SK-N-DZ (cell line): ENCODE data around the gene ANTXR1.
"Not testable (repeated sequence)": the region's sequence is repeated elsewhere in the genome, so short reads cannot be mapped to it uniquely, and the experiment has no call there.

ENCODE experiments used
- DNase-seq: peaks from one replicate; pipeline ENCODE4 v3.0.0-alpha.2; 2015; ENCODE audit warnings: low spot score

ANTXR1 gene

DNA sequence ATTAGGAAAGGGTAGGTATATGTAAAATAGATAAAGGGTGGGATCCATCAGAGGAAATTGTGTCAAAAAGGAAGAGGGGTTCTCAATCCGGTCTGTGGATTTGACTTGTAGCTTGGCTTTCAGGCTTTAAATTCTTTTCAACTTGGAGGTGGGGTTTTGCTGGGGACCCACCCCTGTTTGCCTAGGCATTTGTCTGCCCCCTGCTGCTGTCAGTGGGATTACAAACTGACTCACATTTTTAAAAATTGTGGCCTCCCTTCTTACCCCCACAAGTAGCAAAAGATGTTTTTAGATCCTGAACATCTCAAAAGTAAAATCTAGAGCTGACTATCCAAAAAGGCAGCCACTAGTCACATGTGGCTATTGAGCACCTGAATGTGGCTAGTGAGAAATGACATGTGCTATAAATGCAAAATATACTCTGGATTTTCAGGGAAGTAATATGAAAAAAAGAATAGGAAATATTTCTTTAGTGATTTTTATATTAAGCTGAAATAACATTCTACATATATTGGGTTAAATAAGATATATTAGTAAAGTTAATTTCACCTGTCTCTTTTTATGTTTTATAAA lies 195.1 kb downstream of the ANTXR1 start:
- no peak for DNase-seq

DNA sequence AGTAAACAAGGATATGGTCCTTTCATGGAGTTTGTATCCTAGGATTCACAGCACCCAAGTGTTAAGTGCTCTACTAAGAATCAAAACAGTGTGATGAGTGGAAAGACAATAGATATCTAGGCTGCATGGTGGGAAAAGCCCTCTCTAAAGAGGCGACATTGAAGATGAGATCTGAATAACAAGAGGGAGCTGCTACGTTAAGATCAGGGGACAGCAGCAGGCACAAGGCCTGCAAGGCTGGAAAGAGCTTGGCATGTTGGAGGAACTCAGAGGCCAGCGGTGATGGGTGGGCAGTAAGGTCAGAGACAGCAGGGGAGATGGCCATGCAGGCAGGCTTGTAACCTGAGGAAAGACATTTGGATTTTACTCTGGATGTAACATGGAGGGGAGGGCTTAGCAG lies 196.5 kb downstream of the ANTXR1 start:
- DNase-seq: no peak

DNA sequence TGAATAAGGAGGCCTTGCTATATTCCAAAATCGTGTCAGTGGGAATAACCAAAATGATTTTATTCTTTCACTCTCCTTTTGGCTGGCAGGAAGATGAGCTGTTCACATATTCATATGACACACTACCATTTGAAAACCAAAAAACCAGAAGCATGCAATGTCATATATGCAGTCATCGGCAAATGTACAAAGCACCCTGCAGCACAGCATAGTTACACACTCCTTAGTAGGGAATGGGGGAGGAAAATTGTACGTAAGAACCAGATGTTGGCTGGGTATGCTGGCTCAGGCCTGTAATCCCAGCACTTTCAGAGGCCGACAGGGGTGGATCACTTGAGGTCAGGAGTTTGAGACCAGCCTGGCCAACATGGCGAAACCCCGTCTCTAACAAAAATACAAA lies 197.4 kb downstream of the ANTXR1 start:
- no peak for DNase-seq

DNA sequence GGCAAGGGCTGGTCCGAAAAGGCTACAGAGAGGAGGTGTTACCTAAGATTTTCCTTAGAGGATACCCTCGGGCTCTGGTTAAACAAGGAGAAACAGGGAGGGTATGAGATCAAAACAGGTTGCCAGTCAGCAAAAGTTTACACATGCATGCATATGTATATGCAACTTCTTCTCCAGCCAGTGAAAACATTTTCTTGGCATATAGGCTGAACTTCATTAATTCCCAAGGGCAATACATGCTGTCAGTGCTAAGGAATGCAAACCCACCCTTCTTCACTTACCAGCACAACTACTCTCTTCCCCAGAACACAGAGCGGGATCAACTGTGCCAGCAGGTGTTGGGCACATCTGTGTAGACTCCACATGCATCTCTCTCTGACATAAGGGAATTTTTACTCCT lies 198.1 kb downstream of the ANTXR1 start:
- no peak for DNase-seq

DNA sequence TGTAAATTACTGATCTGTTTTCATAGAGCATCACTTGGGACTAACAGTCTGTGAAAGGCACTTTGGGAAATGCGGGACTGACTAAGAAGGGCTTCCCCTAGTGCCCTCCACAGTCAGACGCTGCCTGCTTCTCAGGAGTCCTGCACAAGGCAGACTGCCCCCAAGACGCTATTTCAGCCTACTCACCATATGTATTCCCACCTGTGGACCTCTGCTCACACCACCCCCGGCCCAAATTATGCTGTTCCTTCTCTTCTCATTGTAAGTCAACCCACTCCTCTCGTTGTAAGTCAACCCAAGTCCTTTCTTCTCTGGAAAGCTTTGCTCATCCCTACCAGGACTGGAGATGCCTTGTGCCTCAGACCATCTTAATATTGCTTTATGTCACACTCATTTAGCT lies 198.7 kb downstream of the ANTXR1 start:
- DNase-seq: no peak

DNA sequence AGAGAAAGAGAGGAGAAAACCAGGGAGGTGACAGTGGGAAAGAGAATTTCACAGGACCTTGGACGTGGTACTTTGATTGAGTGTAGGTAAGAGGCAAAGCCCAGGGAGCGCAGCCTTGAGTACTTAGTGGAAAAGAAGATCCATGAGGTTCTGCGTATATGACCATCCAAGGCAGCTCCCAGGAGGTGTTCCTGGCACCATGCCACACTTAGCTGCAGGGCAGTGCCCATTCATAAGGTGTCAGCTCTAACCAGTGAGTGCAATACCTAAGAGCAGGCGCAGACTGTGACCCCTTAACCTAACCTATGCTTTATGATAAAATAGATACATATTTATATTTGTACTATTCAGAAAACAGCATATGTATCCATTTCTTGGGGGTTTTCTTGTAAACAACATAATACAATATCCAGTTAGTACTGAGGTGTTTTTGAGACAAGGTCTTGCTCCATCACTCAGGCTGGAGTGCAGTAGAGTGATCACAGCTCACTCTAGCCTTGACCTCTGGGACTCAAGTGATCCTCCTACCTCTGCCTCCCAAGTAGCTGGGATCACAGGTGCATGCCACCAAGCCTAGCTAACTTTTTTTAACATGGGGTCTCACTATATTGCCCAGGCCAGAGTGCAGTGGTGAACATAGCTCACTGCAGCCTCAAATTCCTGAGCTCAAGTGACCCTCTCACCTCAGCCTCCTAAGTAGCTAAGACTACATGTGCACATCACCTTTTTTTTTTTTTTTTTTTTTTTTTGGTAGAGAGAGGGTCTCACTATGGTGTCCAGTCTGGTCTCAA lies 199.5 kb downstream of the ANTXR1 start:
- DNase-seq: no peak

DNA sequence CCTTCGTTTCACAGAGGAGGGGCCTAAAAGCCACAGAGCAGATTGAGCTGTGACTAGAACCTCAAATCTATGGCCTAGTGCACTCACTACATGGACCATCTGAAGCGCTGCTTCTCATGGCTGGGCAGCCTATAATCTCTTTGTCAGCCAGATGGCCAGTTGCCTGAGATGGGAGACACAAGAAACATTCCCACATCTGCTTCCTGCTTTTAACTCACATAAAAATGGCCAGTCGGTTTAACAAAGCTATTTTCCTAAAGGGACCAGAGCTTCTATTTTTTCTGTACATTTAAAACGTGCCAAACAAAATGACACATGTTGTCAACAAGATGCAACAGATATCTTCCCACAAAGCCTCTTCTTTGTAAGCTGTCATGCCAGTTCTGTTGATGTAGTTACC lies 200.2 kb downstream of the ANTXR1 start:
- DNase-seq: no peak

DNA sequence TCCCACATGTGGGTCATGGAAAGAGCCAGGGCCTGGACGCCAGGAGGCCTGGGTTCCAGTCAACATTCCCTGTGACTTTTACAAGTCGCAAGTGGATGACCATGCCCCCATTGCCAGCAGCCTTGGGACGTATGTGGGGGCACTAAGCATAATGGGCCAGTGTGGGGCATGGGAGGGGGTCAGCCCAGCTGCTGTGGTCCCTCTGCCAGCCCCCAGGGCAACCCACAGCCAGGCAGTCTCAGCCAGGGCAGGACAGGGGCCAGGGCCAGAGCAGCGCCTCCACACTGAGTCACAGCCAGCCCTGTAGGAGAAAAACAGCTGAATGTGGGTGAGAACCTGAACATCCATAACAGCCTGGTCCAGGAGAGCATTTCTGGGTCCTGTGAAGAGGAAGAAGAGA lies 200.8 kb downstream of the ANTXR1 start:
- DNase-seq: no peak

DNA sequence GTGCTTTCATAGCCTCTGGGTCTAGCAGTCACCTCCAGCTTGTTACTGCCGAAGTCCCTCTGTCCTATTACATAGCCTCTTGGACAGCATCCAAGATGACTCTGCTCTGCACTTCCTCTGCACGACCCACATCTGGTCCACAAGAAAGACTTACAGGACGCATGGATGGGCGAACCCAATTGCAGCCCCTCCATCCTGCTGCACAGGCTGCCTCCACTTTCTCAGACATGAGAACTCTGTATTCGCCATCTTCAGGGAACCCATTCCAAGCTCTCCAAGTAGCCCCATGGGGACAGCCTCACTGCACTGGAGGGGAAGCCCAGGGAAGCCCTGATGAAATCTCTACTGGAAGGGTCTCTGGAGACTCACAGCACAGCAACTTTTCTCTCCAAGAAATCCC lies 201.9 kb downstream of the ANTXR1 start:
- no peak for DNase-seq

DNA sequence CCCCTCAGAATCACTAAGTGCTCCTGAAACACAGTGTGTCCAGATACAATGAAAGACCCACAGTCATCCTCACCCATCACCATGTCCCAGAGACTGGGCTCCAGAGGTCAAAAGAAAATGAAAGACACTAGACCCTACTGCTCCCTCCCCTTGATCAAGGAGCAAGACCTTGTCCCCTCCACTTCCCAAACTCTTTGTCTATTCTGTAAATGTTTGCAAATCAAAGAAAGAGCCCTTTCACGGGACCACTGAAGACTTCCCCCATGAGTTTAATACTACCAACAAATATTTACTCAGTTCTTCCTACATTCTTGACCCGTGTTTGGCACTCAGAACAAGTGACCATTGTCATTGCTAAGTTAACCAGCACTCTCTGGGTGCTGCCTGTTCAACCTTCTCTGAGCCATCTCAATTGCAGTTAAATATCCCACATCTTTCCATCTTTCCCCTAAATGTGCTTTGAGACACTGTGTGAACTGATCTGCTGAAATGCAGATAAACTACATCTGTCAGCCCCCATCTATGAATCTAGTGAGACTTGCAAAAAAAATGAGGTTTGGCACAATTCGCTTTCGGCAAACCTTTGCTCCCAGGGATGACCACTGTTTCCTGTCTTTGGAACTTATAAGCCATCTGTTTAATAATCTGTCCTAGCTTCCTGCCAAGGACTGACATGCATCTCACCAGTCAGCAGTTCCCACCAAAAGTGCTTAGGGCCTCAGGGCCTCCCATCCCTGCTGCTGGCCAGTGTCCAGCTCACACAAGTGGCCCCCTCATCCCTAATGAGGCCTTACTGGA lies 203.8 kb downstream of the ANTXR1 start:
- DNase-seq: no peak

DNA sequence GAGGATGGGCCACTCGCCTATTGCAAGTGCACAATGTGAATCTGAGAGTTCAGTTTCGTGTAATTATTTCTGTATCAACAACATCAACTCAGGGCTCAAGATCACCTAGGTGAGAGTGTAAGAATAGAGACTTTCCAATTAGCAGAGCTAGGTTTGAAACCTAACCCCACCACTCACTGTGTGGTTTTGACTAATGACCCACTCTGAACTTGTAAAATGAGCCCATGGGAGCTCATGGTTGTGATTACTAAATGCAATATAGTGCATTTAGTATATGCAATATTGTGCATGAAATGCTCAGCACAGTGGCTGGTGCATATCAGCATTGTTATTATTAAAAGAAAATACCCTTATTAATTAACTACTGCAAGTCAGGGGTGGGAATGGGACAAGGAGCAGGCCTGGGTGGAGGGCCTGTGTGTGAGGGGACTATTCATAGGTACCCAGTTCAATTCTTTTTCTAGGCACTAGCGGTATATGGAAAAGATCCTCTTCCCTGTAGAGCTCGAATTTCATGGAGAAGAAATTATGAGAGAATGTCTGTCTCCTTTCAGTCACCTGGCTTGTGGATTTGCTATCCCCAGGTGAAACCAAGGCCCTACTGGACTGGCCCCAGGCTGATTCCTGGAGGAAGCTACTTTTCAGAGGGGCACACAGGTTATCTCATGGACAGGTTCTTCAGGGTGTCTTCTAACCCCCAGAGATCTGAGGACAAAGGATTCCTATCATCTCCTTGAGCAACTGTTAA lies 204.5 kb downstream of the ANTXR1 start:
- DNase-seq: no peak

DNA sequence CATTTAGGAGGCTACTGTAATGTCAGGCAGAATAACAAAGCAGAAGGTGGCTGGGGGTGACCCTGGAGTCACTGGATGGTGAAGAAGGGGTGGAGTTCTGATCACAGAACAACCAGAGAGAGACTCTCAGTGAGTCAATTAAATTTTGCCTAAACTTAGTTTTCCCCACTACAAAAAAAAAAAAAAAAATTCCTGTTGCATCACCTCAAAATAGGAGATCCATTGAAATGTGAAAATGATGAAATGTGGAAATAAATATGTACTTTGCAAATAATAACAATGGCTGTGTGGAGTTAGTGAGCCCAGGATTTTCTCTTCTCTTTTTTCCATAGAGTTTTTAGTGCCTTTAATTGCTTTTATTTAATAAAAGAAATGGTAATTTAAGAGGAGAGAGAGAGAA lies 208.5 kb downstream of the ANTXR1 start:
- DNase-seq: no peak

DNA sequence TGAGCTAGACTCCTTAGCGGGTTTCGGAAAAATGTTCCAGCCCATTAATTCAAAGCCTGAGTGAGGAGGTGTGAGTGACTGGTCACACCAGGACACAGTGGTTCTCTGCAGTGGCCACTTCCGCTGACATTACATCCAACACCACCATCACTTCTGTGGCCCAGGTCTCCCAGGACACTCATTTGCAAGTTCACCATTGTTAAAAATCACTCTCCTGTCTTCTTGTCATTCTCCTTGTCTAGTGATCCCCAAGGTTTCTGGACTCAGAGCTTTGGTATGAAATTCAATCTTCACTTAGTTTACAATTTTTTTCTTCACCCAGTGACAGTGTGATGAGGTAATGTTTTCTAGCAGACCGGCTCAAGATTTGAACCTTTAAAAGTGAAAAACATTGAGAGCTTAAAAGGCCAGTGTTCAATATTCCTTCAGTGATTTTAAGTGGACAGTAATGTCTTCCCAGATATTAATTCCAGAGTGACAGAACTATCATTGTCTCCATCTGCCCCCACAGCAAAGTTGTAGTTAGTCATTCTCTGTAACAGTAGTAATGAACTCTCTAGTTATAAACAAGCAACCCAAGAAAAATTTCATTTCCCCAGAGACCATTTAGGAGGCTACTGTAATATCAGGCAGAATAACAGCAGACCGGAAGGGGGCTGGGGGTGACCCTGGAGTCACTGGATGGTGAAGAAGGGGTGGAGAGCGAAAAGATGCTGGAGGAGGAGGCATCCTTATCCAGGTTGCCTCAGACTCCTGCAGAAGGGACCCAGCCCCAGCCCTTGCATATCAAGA lies 209.2 kb downstream of the ANTXR1 start:
- no peak for DNase-seq

DNA sequence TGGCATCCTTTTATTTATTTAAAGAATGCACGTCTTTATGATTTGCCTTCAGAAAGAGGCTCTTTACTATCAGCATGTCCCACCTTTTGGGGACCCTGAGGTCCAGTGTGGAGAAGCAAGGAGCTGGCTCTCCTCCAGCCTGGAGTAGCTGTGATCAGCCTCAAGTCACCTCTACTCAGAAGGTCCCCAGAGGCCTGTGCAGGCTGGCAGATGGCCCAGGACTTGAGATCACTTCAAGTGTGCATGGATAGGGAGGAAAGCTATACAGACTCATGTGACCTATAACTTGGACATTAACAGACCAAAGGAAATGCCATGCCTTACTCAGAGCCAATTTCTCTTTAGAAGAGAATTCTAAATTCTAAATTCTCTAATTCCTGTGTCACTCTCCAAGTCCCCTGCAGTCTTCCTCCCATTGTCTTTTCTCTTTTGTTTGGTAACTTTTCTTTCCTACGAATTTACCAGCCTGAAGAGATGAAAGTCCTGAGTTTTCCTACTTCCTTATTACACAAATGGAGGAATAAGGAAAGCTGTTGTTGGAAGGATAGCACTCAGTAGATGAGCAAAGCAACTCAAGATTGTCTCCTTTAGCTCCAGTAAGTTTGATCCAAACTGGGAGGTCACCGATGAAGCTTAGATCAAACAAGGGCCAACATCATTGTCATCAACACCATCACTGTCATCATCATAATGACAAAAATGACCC lies 210.1 kb downstream of the ANTXR1 start:
- no peak for DNase-seq

DNA sequence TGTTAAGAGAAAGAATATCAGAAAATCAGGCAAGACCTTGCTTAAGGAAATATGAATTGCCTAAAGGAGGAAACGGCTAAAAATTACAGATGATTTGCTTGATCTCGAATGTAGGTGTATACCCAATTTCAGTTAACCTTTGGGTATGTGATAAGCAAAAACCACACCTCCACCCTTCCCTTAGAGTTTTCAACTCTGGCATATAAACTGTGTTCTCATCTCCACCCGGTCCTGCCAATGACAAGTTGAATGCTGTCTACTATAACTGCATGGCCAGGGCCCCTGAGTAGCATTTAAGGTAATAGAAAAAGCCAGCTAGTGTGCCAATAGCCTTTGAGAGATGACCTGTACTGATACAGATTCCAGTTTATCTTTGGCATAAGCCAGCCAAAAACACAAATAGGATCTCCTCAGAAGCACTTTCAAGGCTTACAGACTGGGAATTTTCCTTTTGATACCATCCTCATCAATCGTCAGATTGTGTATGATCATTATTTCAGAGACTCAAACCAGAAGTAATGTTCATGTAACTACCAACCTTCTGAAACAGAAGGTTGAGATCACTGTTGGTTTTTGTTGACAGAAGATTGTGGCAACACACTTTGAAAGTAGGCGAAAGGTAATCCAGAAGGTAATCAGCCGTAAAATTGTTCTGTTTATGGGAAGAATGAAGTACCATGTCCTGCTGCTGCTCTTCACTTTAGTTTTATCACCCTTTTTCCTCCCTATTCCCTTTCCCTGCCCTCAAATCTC lies 211.0 kb downstream of the ANTXR1 start:
- DNase-seq: no peak

DNA sequence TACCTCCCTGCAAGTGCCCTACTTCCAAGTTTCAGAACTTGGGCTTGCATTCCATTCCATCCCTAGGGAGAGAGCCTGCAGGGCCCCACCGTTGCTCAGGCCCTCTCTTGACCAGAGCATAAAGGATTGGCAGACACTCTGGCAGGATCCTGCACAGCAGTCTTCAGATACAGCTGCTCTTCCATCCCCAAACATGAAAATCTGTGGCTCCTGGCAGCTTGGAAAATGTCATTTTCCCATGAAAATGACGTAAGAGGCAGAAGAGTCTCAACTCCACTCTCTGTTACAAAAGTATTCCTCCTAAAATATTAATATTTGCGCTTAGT lies 211.5 kb downstream of the ANTXR1 start:
- no peak for DNase-seq

DNA sequence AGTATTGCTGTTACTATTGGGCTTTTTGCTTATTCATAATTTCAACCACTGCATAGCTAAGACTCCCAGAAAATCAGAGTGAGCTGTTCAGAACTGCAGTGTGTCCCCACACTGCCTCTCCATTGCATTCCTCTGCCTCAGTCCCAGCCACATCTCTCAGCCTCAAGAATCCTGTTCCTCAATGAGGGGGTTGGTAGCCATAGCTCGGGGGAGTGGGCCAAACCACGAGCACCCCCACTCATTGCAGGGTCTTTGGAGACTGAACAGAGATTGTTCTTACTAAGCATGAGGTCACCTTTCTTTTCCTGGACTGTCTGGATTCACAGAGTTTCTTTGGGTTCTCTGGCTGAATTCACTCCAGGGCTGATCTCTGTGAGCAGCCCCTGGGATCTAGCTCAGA lies 213.0 kb downstream of the ANTXR1 start:
- no peak for DNase-seq

DNA sequence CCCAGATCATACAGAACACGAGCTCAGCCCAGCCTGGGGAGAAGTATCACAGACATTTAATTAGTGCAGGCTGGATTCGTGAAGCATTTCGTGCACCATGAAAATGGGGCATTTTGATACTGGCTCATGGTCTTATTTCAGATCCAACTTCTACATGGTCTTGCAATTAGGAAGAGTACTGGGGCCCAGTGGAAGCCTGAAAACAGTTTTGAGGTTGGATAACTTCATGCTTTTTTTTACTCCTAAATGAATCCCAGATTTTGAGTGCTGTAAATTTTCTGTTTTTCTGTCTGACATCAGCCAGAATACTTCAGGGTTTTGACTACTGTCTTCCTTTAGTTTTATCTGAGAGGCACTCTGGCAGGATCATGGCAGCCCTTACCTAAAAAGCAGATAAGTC lies 213.9 kb downstream of the ANTXR1 start:
- no peak for DNase-seq

DNA sequence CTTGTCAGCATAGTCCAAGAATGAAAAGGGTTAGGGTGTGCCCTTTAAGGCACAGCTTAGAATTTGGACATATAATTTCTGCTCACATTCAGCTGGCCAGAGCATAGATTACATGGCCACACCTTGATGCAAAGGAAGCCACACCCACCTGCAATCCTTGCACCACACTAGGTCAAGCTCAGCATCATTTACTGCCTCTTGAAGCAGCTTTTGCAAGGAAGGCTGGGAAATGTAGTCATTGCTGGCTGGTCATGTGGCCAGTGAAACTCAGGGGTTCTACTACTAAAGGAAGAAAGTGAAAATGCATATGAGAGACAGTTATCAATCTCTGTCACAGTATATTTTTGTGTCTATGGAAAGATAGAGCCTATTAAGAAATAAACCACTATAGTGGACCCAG lies 214.7 kb downstream of the ANTXR1 start:
- no peak for DNase-seq

DNA sequence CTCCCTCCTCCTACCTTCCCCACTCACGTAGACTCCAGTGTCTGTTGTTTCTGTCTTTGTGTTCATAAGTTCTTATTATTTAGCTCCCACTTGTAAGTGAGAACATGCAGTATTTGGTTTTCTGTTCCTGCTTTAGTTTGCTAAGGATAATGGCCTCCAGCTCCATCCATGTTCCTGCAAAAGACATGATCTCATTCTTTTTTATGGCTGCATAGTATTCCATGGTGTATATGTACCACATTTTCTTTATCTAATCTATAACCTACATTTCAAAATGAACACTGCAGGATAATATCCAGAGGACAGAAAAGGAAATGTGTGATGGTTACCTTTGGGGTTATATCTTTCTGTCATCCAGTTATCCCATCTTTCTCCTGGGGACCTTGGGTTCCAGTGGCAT lies 218.0 kb downstream of the ANTXR1 start:
- not testable (repeated sequence) for DNase-seq
